ENCODE results near the gene PAGE5. TPM values are rescaled to one million over a fixed set of nuclear protein-coding genes. Genes with fewer than 3 reads are reported as not detected.

The PAGE5 gene
- total RNA-seq, 4 donors from 2014 or later, result not detected

- in situ Hi-C loops (cut with MboI; ENCODE audit: low sequenced_read_pairs in 4 of 4), result no loop called here
- intact Hi-C loops (cut with DNase I; ENCODE audit: low total_unique reads), result no loop called here
- no peaks in the 10 kb centered on the region for H3K9me3 ChIP-seq
- H3K36me3 ChIP-seq, result no peaks in the 10 kb centered on the region
- TF ChIP-seq POLR2A (IDR thresholded peaks at IDR 0.05), result no peak
- TF ChIP-seq, protein P1, sequence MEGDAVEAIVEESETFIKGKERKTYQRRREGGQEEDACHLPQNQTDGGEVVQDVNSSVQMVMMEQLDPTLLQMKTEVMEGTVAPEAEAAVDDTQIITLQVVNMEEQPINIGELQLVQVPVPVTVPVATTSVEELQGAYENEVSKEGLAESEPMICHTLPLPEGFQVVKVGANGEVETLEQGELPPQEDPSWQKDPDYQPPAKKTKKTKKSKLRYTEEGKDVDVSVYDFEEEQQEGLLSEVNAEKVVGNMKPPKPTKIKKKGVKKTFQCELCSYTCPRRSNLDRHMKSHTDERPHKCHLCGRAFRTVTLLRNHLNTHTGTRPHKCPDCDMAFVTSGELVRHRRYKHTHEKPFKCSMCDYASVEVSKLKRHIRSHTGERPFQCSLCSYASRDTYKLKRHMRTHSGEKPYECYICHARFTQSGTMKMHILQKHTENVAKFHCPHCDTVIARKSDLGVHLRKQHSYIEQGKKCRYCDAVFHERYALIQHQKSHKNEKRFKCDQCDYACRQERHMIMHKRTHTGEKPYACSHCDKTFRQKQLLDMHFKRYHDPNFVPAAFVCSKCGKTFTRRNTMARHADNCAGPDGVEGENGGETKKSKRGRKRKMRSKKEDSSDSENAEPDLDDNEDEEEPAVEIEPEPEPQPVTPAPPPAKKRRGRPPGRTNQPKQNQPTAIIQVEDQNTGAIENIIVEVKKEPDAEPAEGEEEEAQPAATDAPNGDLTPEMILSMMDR (IDR thresholded peaks at IDR 0.05 in 4 of 5, conservative IDR thresholded peaks at IDR 0.05 in 1 of 5), result no peak
- DNase-seq (no peak), ATAC-seq (no peak)
- peaks cover 0 to 6% (median 0%) of the 10 kb centered on the region in 3 donors for H3K27me3 ChIP-seq
- no peaks in the 10 kb centered on the region for H3K4me1 ChIP-seq
- no peak overlapping the region for H3K27ac ChIP-seq
- H3K4me3 ChIP-seq, result no peak overlapping the region
Measured at GRCh38 chrX:55253528-55253927, 33.4 kb downstream of the PAGE5 start.

DNA sequence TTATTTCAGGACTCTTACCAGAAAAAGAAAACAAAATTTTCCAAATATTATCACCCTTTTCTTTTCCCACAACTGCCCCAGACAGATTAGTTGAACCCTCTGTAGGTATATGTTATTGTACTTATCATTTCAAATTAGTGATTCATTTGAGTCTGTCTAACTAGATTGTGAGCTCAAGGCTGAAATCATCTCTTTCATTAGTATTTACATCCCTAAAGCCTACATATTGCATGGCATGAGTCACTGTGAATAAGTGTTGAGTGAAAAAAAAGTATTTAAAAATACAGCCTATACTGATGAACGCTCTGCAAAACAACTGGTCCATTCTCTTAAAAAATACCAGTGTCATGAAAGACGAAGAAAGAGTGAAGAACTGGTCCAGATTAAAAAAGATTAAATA, 40.7 kb downstream of the PAGE5 start:
- Histone ChIP-seq H3K36me3 (no peaks in the 10 kb centered on the region), H3K9me3 (no peaks in the 10 kb centered on the region), H3K4me1 (no peaks in the 10 kb centered on the region), H3K27me3 (no peaks in the 10 kb centered on the region), H3K4me3 (no peak overlapping the region), H3K27ac (no peak overlapping the region)
- DNase-seq, result no peak
- intact Hi-C loops (cut with DNase I; ENCODE audit: low total_unique reads) (no loop called here), in situ Hi-C loops (cut with MboI; ENCODE audit: low sequenced_read_pairs in 4 of 4) (no loop called here)
- TF ChIP-seq, protein P1 (IDR thresholded peaks at IDR 0.05 in 4 of 5, conservative IDR thresholded peaks at IDR 0.05 in 1 of 5), result no peak
- TF ChIP-seq POLR2A (IDR thresholded peaks at IDR 0.05), result no peak
- ATAC-seq, result no peak

- TF ChIP-seq, protein P1 (IDR thresholded peaks at IDR 0.05 in 4 of 5, conservative IDR thresholded peaks at IDR 0.05 in 1 of 5), result no peak
- no peak for TF ChIP-seq POLR2A (IDR thresholded peaks at IDR 0.05)
- Histone ChIP-seq H3K4me3 (no peak within 1 kb of the TSS), H3K36me3 (no peaks in the 10 kb centered on the region), H3K9me3 (no peaks in the 10 kb centered on the region), H3K4me1 (no peaks in the 10 kb centered on the region), H3K27ac (no peak within 1 kb of the TSS), H3K27me3 (peaks cover 0 to 3% (median 0%) of the 10 kb centered on the region in 3 donors)
- DNase-seq (no peak), ATAC-seq (no peak)
- in situ Hi-C loops (cut with MboI; ENCODE audit: low sequenced_read_pairs in 4 of 4), result no loop called here
- intact Hi-C loops (cut with DNase I; ENCODE audit: low total_unique reads), result no loop called here
Measured at GRCh38 chrX:55264816-55265215, 44.7 kb downstream of the PAGE5 start, which contains the start of gene PAGE3. Gene PAGE3 (minus strand): TSS chrX:55264916. CDS start chrX:55263903, 1,013 bp downstream.

Other genes starting within 250 kb of the PAGE5 start
- gene PFKFB1, start 226.2 kb upstream of the PAGE5 start, total RNA-seq, result 10 to 100 TPM in 2 of 4 donors, 1 to 10 TPM in 2; 4.3 to 40.1 (median 13.9) TPM
- 10 to 100 TPM in 1 of 4 donors, 1 to 10 TPM in 3; 8.3 to 17.2 (median 8.8) TPM for gene APEX2, start 220.0 kb upstream of the PAGE5 start, total RNA-seq
- 1 to 10 TPM in 1 of 4 donors, under 1 TPM in 1, not detected in 2; 0.58 to 2.2 TPM for gene ALAS2, start 189.4 kb upstream of the PAGE5 start, total RNA-seq
- gene PAGE2B, start 145.3 kb upstream of the PAGE5 start, total RNA-seq, result not detected
- not detected for gene PAGE2, start 131.3 kb upstream of the PAGE5 start, total RNA-seq
- not detected for gene PAGE3, start 44.6 kb downstream of the PAGE5 start, total RNA-seq
- gene MAGEH1, start 231.8 kb downstream of the PAGE5 start, total RNA-seq, result 10 to 100 TPM in 3 of 4 donors, 1 to 10 TPM in 1; 7.9 to 15.2 (median 13.0) TPM